ENCODE measurements around the gene TNIP2. TPM values are rescaled to one million over a fixed set of nuclear protein-coding genes. Genes with fewer than 3 reads are reported as not detected.

Gene TNIP2
- total RNA-seq, 6 donors from 2014 or later = 39.4 to 87.1 (median 60.1) TPM

DNA sequence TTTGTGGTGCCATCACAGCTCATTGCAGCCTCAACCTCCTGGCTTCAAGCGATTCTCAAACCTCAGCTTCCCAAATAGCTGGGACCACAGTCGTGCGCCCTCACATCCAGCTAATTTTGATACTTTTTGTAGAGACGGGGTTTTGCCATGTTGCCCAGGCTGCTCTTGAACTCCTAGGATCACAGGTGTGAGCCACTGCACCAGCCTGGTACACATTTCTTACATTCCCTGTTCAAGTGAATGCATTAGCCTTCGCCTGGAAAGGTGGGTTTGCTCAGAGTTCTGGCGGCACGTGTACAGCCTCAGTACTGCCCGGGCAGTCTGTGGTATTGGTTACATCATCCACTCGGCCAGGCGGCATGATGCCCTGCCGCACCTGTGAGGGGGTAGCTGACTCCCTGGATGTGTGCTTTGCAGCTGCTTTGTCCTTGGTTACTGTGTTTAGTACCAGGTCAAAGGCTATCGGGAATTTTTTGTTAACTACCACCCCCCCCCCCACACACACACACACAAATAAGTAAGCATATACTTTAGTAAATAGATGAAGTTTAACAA lies 57.1 kb downstream of the TNIP2 start:
- 91 to 95% methylated on average over 10 to 12 of the region's 12 CpGs for WGBS, 2 donors
- ATAC-seq (ENCODE audit: low FRiP score in 2 of 2) (no peak), DNase-seq (no peak)
- Histone ChIP-seq H3K27ac (no peak overlapping the region), H3K4me1 (no peaks in the 10 kb centered on the region), H3K27me3 (no peaks in the 10 kb centered on the region), H3K36me3 (peaks cover 41 to 99% (median 91%) of the 10 kb centered on the region in 4 donors), H3K9me3 (no peaks in the 10 kb centered on the region), H3K4me3 (no peak overlapping the region)
- TF ChIP-seq POLR2AphosphoS5 (IDR thresholded peaks at IDR 0.05) (no peak), EP300 (IDR thresholded peaks at IDR 0.05) (no peak), POLR2A (IDR thresholded peaks at IDR 0.05) (no peak)
- TF ChIP-seq, protein P1, sequence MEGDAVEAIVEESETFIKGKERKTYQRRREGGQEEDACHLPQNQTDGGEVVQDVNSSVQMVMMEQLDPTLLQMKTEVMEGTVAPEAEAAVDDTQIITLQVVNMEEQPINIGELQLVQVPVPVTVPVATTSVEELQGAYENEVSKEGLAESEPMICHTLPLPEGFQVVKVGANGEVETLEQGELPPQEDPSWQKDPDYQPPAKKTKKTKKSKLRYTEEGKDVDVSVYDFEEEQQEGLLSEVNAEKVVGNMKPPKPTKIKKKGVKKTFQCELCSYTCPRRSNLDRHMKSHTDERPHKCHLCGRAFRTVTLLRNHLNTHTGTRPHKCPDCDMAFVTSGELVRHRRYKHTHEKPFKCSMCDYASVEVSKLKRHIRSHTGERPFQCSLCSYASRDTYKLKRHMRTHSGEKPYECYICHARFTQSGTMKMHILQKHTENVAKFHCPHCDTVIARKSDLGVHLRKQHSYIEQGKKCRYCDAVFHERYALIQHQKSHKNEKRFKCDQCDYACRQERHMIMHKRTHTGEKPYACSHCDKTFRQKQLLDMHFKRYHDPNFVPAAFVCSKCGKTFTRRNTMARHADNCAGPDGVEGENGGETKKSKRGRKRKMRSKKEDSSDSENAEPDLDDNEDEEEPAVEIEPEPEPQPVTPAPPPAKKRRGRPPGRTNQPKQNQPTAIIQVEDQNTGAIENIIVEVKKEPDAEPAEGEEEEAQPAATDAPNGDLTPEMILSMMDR (IDR thresholded peaks at IDR 0.05) = no peak

DNA sequence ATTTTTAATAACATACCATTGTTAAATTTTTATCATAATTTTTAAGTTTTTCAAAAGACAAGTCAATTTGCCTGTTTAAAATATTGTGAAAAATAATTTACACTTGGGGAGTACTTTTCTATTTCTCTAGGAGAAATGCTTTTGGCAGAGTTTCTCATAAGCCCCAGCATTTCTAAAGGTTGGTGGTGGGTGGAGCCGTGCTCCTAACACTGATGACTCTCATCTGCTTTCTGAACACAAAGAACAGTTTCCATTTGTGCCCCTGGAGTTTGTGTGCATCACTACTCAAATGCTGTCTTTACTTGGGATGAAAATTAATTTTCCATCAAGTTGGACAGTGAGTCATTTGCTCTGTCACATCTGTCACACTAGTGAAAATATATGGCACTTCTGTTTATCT lies 57.6 kb downstream of the TNIP2 start:
- DNase-seq (no peak), ATAC-seq (ENCODE audit: low FRiP score in 2 of 2) (no peak)
- Histone ChIP-seq H3K27ac (no peak overlapping the region), H3K4me1 (no peaks in the 10 kb centered on the region), H3K4me3 (no peak overlapping the region), H3K9me3 (no peaks in the 10 kb centered on the region), H3K36me3 (peaks cover 42 to 99% (median 91%) of the 10 kb centered on the region in 4 donors), H3K27me3 (no peaks in the 10 kb centered on the region)
- WGBS, 2 donors = 90 to 92% methylated on average over 1 of the region's 1 CpG
- no peak for TF ChIP-seq EP300 (IDR thresholded peaks at IDR 0.05)
- TF ChIP-seq, protein P1 (IDR thresholded peaks at IDR 0.05) = no peak
- TF ChIP-seq POLR2AphosphoS5 (IDR thresholded peaks at IDR 0.05) = no peak
- TF ChIP-seq POLR2A (IDR thresholded peaks at IDR 0.05) = no peak

DNA sequence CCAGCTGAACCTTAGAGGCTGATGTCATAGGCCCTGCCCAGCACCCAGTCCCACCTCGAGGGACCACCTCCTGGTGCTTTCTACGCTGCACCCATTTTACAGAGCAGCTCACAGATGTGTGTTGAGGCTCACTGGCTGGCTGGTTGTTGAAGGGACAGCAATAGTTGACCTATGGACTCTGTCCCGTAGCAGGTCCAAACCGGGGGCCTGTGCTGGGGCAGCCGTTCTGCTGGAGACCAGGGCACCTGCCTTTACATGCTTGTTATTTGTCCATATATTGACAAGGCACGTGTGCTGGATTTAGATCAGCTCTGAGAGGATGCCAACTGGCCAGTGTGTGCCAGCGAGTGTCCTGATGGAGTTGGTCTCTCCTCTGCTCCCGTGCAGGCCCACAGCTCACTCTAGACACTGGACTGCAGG lies 58.1 kb downstream of the TNIP2 start:
- Histone ChIP-seq H3K27ac (no peak overlapping the region), H3K27me3 (no peaks in the 10 kb centered on the region), H3K36me3 (peaks cover 43 to 99% (median 91%) of the 10 kb centered on the region in 4 donors), H3K4me1 (no peaks in the 10 kb centered on the region), H3K9me3 (no peaks in the 10 kb centered on the region), H3K4me3 (no peak overlapping the region)
- DNase-seq (no peak), ATAC-seq (ENCODE audit: low FRiP score in 2 of 2) (no peak)
- WGBS, 2 donors = 88 to 95% methylated on average over 7 to 8 of the region's 8 CpGs
- no peak for TF ChIP-seq EP300 (IDR thresholded peaks at IDR 0.05)
- no peak for TF ChIP-seq POLR2A (IDR thresholded peaks at IDR 0.05)
- TF ChIP-seq POLR2AphosphoS5 (IDR thresholded peaks at IDR 0.05) = no peak
- TF ChIP-seq, protein P1 (IDR thresholded peaks at IDR 0.05) = no peak

DNA sequence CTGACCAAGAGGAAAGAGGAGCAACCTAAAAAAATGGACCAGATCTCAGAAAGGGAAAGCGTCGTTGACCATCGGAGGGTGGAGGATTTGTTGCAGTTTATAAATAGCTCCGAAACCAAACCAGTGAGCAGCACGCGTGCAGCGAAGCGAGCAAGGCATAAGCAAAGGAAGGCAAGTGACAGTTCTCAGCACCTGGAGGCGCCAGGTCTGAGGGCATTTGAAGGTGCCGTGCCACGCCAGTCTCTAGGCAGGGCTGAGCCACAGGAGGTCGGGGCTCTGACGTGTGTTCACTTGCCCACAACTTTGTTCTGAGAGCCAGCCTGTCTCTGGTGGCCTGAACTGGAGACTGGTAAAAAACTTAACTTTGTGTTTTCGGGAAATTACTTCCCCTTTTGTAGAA lies 59.7 kb downstream of the TNIP2 start:
- no peak overlapping the region for H3K27ac ChIP-seq
- ATAC-seq (ENCODE audit: low FRiP score in 2 of 2) (no peak), DNase-seq (no peak)
- no peaks in the 10 kb centered on the region for H3K9me3 ChIP-seq
- no peaks in the 10 kb centered on the region for H3K4me1 ChIP-seq
- TF ChIP-seq EP300 (IDR thresholded peaks at IDR 0.05) (no peak), POLR2A (IDR thresholded peaks at IDR 0.05) (no peak), POLR2AphosphoS5 (IDR thresholded peaks at IDR 0.05) (no peak)
- TF ChIP-seq, protein P1 (IDR thresholded peaks at IDR 0.05) = no peak
- no peak overlapping the region for H3K4me3 ChIP-seq
- 92 to 93% methylated on average over 14 of the region's 14 CpGs for WGBS, 2 donors
- peaks cover 43 to 99% (median 89%) of the 10 kb centered on the region in 4 donors for H3K36me3 ChIP-seq
- H3K27me3 ChIP-seq = no peaks in the 10 kb centered on the region

Measured in upper lobe of left lung (tissue), 6 donors.